Kidney (tissue), 14 donors: ENCODE results near the gene ST8SIA6. TPM values are rescaled to one million over a fixed set of nuclear protein-coding genes. Genes with fewer than 3 reads are reported as not detected.

ENCODE experiments used
- DNase-seq, 5 donors: peaks; one replicate each; pipeline ENCODE4 v3.0.0-alpha.2; 2013 to 2020
- FAIRE-seq: peaks from 2 replicates; lab custom pipeline; 2012; peaks lifted over from hg19 to GRCh38; lab: Jason Lieb, UNC
- H3K27ac ChIP-seq, 2 donors: one replicate each; pipeline ENCODE4 v1.7.0; 2013; ENCODE audit warnings: low read depth in 2 of 2, low read length in 2 of 2, inconsistent platforms in 1 of 2
- H3K27me3 ChIP-seq: one replicate; pipeline ENCODE4 v1.7.1; 2013; ENCODE audit warnings: low read length, inconsistent platforms; ENCODE audit not compliant: control insufficient read depth, insufficient read depth
- H3K36me3 ChIP-seq, 3 donors: one replicate each; pipeline versions ENCODE4 v1.7.0 to v1.7.1; 2013; ENCODE audit warnings: low read length in 3 of 3, control low read depth in 1 of 3, inconsistent platforms in 1 of 3; ENCODE audit not compliant: insufficient read depth in 3 of 3, control insufficient read depth in 2 of 3
- H3K4me1 ChIP-seq, 3 donors: one replicate each; pipeline versions ENCODE4 v1.7.0 to v1.7.1; 2013; ENCODE audit warnings: low read length in 3 of 3, inconsistent platforms in 1 of 3, low read depth in 1 of 3; ENCODE audit not compliant: control insufficient read depth in 2 of 3, insufficient read depth in 2 of 3
- H3K4me3 ChIP-seq, 3 donors: one replicate each; pipeline versions ENCODE4 v1.7.0 to v1.8.1; 2013; ENCODE audit warnings: low read length in 3 of 3, control low read depth in 1 of 3, inconsistent platforms in 1 of 3
- H3K9ac ChIP-seq, 3 donors: one replicate each; pipeline versions ENCODE4 v1.7.0 to v1.7.1; 2013; ENCODE audit warnings: low read length in 3 of 3, control low read depth in 1 of 3, inconsistent platforms in 1 of 3
- H3K9me3 ChIP-seq, 3 donors: one replicate each; pipeline versions ENCODE4 v1.7.0 to v1.7.1; 2013; ENCODE audit warnings: low read length in 3 of 3, control low read depth in 1 of 3, inconsistent platforms in 1 of 3; ENCODE audit not compliant: control insufficient read depth in 2 of 3, insufficient read depth in 1 of 3
- intact Hi-C: fragments of 100-400 bp; cut with DNase I; formaldehyde crosslinking; loops from one replicate; pipeline ENCODE4 v1.11.1; 2022
- polyA plus RNA-seq: library from polyadenylated mRNA; stranded (reverse); fragments of 350-450 nt; fragmentation: Illumina TruSeq; extraction: RNeasy Lipid Tissue Mini Kit (QIAGEN cat#74804); gene quantifications from one replicate; pipeline ENCODE4 v1.2.3, GENCODE V29; 2014; ENCODE audit warnings: low read depth, low replicate concordance; ENCODE audit not compliant: insufficient read depth
- total RNA-seq: library from RNA; stranded (reverse); fragmentation: NEBNext Ultra II Directional; extraction: Animal tissue kit (Norgen Biotek cat#: 25700); gene quantifications from one replicate; pipeline ENCODE4 v1.2.1, GENCODE V29; 2021
- TF ChIP-seq, protein P1 (sequence below): IDR thresholded peaks from 3 replicates; pipeline ENCODE4 v1.5.1; 2012; ENCODE audit warnings: mild to moderate bottlenecking, moderate library complexity, borderline replicate concordance; ENCODE audit not compliant: insufficient read depth; ENCODE audit errors: extremely low read depth
- donor health status: control.
- donor health status: control.
- donor health status: control.
- donor health status: control.
- donor health status: control.
- donor health status: DM: yes; HTN: yes; CAD: no.
- donor health status: Normal renal cell carcinoma (clear cell type).

Gene ST8SIA6
- total and polyA plus RNA-seq, 2 donors from 2014 or later, result 0.22 to 0.91 TPM

DNA sequence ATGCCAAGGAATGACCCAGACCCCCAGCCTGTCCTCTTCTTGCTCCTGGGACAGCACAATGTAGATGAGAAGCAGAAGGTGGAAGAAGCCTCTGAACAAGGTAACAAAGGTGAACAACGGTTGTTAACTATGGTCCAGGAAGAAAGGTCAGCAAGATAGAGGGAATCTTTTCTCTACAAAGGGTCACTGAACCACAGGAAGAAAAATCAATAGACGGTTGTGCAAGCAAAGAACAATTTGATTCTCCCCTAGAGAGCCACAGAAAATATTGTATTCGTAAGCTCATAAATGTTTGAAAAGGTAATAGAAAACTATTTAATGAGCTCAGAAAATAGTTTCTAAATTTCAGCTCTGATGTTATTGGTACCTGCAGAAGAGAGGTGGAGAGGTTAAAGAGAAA is 111.3 kb downstream of the ST8SIA6 start:
- Histone ChIP-seq H3K4me3 (no peak overlapping the region), H3K9me3 (peaks cover 0 to 14% (median 3%) of the 10 kb centered on the region in 3 donors), H3K27me3 (no peaks in the 10 kb centered on the region), H3K36me3 (no peaks in the 10 kb centered on the region), H3K9ac (no peak overlapping the region), H3K4me1 (no peaks in the 10 kb centered on the region), H3K27ac (no peak overlapping the region)
- intact Hi-C loops, result no loop called here
- FAIRE-seq, result no peak
- DNase-seq, result no peak
- TF ChIP-seq, protein P1, sequence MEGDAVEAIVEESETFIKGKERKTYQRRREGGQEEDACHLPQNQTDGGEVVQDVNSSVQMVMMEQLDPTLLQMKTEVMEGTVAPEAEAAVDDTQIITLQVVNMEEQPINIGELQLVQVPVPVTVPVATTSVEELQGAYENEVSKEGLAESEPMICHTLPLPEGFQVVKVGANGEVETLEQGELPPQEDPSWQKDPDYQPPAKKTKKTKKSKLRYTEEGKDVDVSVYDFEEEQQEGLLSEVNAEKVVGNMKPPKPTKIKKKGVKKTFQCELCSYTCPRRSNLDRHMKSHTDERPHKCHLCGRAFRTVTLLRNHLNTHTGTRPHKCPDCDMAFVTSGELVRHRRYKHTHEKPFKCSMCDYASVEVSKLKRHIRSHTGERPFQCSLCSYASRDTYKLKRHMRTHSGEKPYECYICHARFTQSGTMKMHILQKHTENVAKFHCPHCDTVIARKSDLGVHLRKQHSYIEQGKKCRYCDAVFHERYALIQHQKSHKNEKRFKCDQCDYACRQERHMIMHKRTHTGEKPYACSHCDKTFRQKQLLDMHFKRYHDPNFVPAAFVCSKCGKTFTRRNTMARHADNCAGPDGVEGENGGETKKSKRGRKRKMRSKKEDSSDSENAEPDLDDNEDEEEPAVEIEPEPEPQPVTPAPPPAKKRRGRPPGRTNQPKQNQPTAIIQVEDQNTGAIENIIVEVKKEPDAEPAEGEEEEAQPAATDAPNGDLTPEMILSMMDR, result no peak

DNA sequence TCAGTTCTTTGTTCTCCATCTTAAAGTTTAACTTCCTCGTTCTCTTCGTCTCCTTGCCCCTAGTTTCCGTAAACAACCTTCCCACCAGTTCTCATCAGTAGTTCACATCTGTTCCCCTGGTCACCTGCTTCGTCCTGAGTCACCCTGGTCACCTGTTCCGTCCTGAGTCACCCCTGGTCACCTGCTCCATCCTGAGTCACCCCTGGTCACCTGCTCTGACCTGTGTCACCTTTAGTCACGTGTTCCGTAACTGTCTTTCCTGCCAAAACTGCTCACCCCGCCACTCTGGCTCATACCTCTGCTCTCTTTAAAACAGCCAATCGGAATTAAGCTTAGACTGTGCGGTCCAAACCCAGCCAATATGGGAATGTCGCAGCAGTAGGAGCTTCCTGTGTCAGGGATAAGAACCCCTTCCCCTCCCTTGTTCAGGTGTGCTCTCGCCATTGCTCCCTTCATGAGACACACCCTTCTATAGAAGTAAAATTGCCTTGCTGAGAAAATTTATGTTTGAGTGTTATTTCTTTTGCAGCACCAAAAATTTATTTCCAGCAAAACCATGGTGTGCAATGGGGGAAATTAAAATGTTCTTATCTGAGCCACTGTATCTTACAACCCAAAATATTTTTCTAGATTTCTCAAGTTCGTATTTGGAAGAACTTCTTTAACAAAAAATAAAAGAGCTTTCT is 114.1 kb downstream of the ST8SIA6 start:
- TF ChIP-seq, protein P1, result no peak
- Histone ChIP-seq H3K9ac (no peak overlapping the region), H3K4me3 (no peak overlapping the region), H3K27me3 (no peaks in the 10 kb centered on the region), H3K27ac (no peak overlapping the region), H3K9me3 (peaks cover 0 to 14% (median 3%) of the 10 kb centered on the region in 3 donors), H3K36me3 (no peaks in the 10 kb centered on the region), H3K4me1 (no peaks in the 10 kb centered on the region)
- intact Hi-C loops, result no loop called here
- no peak for DNase-seq
- FAIRE-seq, result no peak

DNA sequence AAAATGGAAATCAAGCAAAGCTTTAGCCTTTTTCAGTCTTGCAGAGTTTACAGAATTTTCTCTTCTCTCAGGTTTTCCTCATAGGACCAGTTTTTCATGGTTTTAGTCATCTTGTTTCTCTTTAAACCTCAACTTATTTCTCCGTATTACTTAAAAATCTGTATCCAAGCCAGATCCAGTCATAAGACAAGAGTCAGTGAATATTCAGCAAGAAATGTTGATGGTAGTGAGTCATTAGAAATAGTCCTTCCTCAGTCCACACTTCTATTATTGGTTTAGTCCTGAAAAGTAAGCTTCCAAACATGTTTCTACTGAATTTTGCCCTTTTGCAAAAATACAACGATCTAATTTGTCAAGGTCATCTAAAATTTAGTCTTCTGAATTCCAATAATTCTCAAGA is 119.3 kb downstream of the ST8SIA6 start:
- no peak overlapping the region for H3K27ac ChIP-seq
- no peak for FAIRE-seq
- no peak for DNase-seq
- intact Hi-C loops, result no loop called here
- no peaks in the 10 kb centered on the region for H3K36me3 ChIP-seq
- peaks cover 0 to 2% (median 0%) of the 10 kb centered on the region in 3 donors for H3K9me3 ChIP-seq
- no peak overlapping the region for H3K4me3 ChIP-seq
- TF ChIP-seq, protein P1, result no peak
- H3K4me1 ChIP-seq, result no peaks in the 10 kb centered on the region
- no peak overlapping the region for H3K9ac ChIP-seq
- H3K27me3 ChIP-seq, result no peaks in the 10 kb centered on the region
